Urinary bladder (tissue), 4 donors: ENCODE results near the gene MBD2. TPM values are rescaled to one million over a fixed set of nuclear protein-coding genes. Genes with fewer than 3 reads are reported as not detected.

ENCODE experiments used
- DNase-seq: peaks from one replicate; pipeline ENCODE4 v3.0.0-alpha.2; 2015; ENCODE audit errors: extremely low spot score
- H3K27ac ChIP-seq: one replicate; pipeline ENCODE4 v1.5.1; 2013; ENCODE audit warnings: low read depth, mild to moderate bottlenecking, moderate library complexity
- H3K36me3 ChIP-seq: one replicate; pipeline ENCODE4 v1.6.1; 2013; ENCODE audit warnings: mild to moderate bottlenecking, moderate library complexity; ENCODE audit not compliant: insufficient read depth
- H3K4me1 ChIP-seq: one replicate; pipeline ENCODE4 v1.6.1; 2013; ENCODE audit warnings: mild to moderate bottlenecking, moderate library complexity; ENCODE audit not compliant: insufficient read depth
- H3K4me3 ChIP-seq: one replicate; pipeline ENCODE4 v1.5.1; 2013; ENCODE audit warnings: low read depth, low read length
- WGBS: extraction: QIAGEN DNeasy Blood & Tissue Kit; methylation state at CpG from one replicate; pipeline ENCODE4 v1.1.7; 2013; 5-methylcytosine and 5-hydroxymethylcytosine counted together
- polyA plus RNA-seq: library from polyadenylated mRNA; stranded (reverse); fragments of 200-250 nt; gene quantifications from one replicate; pipeline ENCODE4 v1.2.3, GENCODE V29; 2013
- total RNA-seq: library from RNA; depleted of rRNA; stranded (reverse); fragments of >200 nt; gene quantifications from one replicate; pipeline ENCODE4 v1.2.3, GENCODE V29; 2014
- donor health status: healthy with polysubstance abuse.
- donor health status: healthy.

The MBD2 gene
- total and polyA plus RNA-seq, 2 donors, result 27.0 to 36.0 TPM

DNA sequence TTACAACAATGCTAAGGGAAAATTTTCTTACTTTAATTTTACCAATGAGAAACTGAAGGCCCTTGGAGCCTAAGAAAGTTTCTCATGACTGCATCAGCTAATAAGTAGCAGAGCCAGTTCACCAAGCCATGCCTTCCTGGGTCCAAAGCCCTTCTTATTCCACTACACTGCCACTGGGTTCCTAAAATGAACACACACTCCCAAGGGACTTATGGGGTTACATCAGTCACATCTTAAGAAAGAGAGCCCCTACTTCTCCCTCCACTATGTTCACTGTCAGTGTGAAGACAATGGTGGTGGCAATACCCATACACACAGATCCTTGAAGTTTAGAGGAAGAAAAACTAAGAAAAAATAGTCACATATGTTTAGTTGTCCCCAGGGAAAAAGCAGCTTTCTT, 20.6 kb downstream of the MBD2 start:
- Histone ChIP-seq H3K4me3 (no peak overlapping the region), H3K36me3 (peaks cover 5% of the 10 kb centered on the region), H3K4me1 (no peaks in the 10 kb centered on the region), H3K27ac (no peak overlapping the region)
- no peak for DNase-seq

GRCh38 chr18:54202851-54203250, 21.6 kb downstream of the MBD2 start:
- 95% methylated on average over 4 of the region's 4 CpGs for WGBS

GRCh38 chr18:54197747-54198411, 26.6 kb downstream of the MBD2 start:
- Histone ChIP-seq H3K36me3 (peaks cover 3% of the 10 kb centered on the region), H3K4me1 (no peaks in the 10 kb centered on the region), H3K4me3 (no peak overlapping the region), H3K27ac (no peak overlapping the region)
- WGBS, result 94% methylated on average over 3 of the region's 3 CpGs
- no peak for DNase-seq

More at GRCh38 chr18:54202851-54203250, 21.6 kb downstream of the MBD2 start:
- H3K27ac ChIP-seq, result no peak overlapping the region
- H3K4me1 ChIP-seq, result no peaks in the 10 kb centered on the region
- DNase-seq, result no peak
- H3K36me3 ChIP-seq, result peaks cover 5% of the 10 kb centered on the region
- no peak overlapping the region for H3K4me3 ChIP-seq

DNA sequence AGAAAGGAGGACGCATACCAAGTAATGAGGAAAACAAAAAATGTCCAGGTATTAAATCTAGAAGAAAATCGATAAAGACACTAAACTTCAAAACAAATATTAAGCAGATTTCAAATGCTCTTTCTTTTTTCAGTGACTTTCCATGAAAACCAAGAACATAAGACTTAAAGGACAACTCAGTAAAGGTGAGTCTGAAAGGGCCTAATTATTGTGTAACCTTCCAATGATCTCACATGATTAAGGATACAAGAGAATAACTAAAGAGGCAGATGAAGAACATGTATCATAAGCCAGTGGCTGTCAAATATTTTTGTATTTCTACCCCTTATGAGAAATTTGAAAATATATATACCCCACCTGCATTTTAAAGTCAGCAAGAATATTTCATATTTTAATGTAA, 30.7 kb downstream of the MBD2 start:
- WGBS, result 97% methylated on average over 2 of the region's 2 CpGs
- no peak for DNase-seq
- H3K36me3 ChIP-seq, result no peaks in the 10 kb centered on the region
- no peak overlapping the region for H3K4me3 ChIP-seq
- no peaks in the 10 kb centered on the region for H3K4me1 ChIP-seq
- no peak overlapping the region for H3K27ac ChIP-seq

GRCh38 chr18:54192900-54193299, 31.6 kb downstream of the MBD2 start:
- Histone ChIP-seq H3K4me1 (no peaks in the 10 kb centered on the region), H3K27ac (no peak overlapping the region), H3K4me3 (no peak overlapping the region), H3K36me3 (peaks cover under 1% of the 10 kb centered on the region)
- DNase-seq, result no peak
- 70% methylated on average over 3 of the region's 3 CpGs for WGBS

DNA sequence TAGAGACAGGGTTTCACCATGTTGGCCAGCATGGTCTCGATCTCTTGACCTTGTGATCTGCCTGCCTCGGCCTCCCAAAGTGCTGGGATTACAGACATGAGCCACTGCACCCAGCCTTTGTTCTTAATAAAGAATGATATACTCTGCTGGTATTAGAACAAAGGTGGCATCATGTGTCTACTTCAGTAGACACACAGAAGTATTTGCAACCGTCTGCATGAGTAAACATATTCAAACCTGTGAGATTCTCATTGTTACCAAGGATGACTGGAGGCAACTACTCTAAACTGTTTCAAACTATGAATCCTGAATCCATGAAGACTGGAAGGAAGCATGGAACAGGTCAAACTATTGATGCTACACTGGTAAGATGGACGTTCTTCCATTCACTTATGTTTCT, 32.1 kb downstream of the MBD2 start:
- 92% methylated on average over 4 of the region's 4 CpGs for WGBS
- Histone ChIP-seq H3K4me3 (no peak overlapping the region), H3K36me3 (peaks cover 3% of the 10 kb centered on the region), H3K4me1 (no peaks in the 10 kb centered on the region), H3K27ac (no peak overlapping the region)
- DNase-seq, result no peak

DNA sequence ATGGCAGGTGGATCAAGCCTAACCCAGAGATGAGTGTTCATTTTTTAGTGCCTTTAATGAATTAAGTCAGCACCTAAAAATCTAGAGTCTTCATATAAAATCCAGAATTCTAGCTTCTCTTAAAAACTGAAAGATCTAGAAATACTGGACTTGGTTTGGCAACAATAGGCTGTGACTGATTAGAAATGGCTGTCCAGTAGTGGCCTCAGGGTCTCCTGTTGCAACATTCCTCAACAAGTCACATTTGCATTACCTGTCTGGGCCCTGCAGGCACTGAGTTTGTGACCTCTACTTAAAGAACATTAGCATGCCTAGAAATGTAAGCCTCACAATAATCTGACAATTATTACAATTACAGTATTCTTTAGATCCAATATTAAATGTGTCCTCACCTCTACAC, 33.1 kb downstream of the MBD2 start:
- H3K4me3 ChIP-seq, result no peak overlapping the region
- DNase-seq, result no peak
- no peak overlapping the region for H3K27ac ChIP-seq
- H3K36me3 ChIP-seq, result peaks cover 5% of the 10 kb centered on the region
- no peaks in the 10 kb centered on the region for H3K4me1 ChIP-seq

DNA sequence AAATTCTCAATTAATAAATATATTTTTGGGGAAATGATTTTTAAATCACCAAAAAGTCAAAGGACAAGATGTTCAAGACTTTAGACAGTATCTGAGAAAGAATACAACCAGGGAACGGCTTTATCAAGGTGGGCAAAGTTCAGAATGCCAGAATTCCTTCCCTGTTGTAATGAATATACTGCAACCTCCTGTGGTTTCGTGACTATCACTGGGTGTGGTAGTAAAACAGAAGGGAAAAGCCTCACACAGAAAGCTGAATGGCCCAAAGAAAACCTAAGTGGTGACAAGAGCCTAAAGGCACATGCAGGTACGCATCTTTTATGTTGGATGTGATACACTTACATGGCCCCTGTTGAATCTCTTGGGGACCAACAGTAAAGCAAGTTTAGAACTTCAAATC, 37.1 kb downstream of the MBD2 start:
- Histone ChIP-seq H3K4me3 (no peak overlapping the region), H3K36me3 (peaks cover 5% of the 10 kb centered on the region)

GRCh38 chr18:54184836-54185235, 39.6 kb downstream of the MBD2 start:
- DNase-seq, result no peak
- Histone ChIP-seq H3K36me3 (peaks cover 5% of the 10 kb centered on the region), H3K4me3 (no peak overlapping the region), H3K27ac (no peak overlapping the region), H3K4me1 (no peaks in the 10 kb centered on the region)

More for the DNA sequence above, 37.1 kb downstream of the MBD2 start:
- Histone ChIP-seq H3K4me1 (no peaks in the 10 kb centered on the region), H3K27ac (no peak overlapping the region)
- WGBS, result 97% methylated on average over 3 of the region's 3 CpGs
- DNase-seq, result no peak

GRCh38 chr18:54183390-54183789, 41.1 kb downstream of the MBD2 start:
- Histone ChIP-seq H3K4me3 (no peak overlapping the region), H3K27ac (no peak overlapping the region), H3K36me3 (peaks cover 5% of the 10 kb centered on the region), H3K4me1 (no peaks in the 10 kb centered on the region)
- whole genome bisulfite sequencing, result 85% methylated on average over 3 of the region's 3 CpGs
- no peak for DNase-seq

DNA sequence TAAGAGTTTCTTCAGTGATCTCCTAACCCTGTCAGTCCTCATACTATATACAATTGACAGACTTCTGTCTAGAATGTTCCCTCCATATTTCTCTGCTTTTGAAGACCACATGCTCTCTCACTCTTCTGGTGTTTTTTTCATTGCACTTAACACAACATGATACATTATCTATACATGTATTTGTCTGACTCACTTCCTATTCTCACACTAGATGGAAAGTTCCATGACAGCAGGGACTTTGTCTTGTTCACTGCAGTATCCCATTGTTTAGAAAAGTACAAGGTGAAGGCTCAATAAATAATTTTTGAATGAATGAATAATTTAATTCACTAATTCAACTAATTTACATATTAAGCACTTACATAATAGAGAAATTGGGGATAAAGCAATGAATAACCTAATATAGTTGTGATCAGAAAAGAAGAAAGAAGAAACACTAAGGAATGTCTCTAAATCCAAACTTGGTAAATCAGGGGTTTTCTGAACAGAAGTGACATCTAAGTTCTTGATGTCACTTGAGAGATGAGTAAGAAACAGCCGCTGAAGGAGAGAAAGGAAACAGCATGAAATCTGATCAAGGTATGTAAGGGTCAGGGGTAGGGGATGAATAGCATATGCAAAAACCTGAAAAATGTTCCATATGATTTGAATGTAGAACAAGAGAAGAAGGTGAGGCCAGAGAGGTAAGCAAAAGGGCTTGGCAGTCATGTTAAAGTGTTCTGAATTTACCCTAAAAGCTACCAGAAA, 42.4 kb downstream of the MBD2 start:
- Histone ChIP-seq H3K4me1 (no peaks in the 10 kb centered on the region), H3K4me3 (no peak overlapping the region), H3K27ac (no peak overlapping the region), H3K36me3 (no peaks in the 10 kb centered on the region)
- no peak for DNase-seq
- WGBS, result 88% methylated on average over 1 of the region's 1 CpG

DNA sequence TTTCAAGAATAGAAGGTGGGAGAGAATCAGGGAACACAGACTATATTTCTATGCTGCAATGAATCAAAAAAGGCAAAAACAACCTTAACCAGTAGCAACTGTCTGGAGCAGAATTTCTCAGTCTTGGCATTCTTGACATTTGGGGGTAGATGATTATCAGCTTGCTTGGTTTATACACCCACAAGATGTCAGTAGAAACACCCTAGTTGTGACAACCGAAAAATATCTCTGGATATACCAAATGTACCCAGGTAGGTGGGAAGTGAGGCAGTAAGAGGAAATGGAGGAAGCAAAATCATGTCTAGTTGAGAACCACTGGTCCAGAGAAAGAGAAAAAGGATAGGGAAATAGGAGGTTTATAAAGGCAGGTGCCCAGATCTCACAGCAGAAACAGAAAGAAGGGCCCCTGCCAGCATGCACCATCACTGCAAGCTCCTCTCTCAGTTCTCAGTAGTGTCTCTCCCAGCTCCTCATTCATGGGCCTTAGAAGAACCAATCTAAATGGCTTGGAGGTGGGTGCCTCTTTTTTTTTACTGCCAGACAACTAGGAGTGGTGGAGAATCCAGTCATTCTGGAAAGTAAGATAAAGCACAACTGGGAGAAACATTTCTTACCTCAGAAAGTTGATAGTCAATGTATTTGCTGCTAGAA, 50.4 kb downstream of the MBD2 start:
- WGBS, result 84% methylated on average over 1 of the region's 1 CpG
- no peak for DNase-seq
- peaks cover 6% of the 10 kb centered on the region for H3K36me3 ChIP-seq
- H3K4me3 ChIP-seq, result no peak overlapping the region
- no peaks in the 10 kb centered on the region for H3K4me1 ChIP-seq
- H3K27ac ChIP-seq, result no peak overlapping the region

DNA sequence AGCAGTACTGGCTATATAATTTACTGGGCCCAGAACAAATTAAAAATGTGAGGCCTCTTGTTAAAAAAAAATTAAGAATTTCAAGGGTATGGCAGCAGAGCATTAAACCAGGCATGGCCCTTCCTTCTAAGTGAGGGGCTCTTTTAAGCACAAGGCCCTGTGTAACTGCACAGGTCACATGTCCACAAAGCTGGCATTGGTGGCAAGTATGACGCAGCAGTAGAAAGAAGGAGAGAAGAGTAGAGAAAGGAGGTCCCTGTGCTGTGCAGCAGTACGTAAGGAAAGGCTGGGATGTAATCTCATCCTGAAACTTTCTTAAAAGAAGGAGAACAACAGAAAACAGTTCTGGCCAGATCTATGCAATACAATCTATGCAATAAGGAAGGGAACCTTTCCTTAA, 51.2 kb downstream of the MBD2 start:
- Histone ChIP-seq H3K4me1 (no peaks in the 10 kb centered on the region), H3K4me3 (no peak overlapping the region), H3K36me3 (peaks cover 6% of the 10 kb centered on the region), H3K27ac (no peak overlapping the region)
- 94% methylated on average over 2 of the region's 2 CpGs for WGBS
- no peak for DNase-seq
